ENCODE data around the gene PCGF5.

- TF ChIP-seq CTCF (IDR thresholded peaks at IDR 0.05) (no peak), EP300 (IDR thresholded peaks at IDR 0.05) (no peak), POLR2AphosphoS5 (IDR thresholded peaks at IDR 0.05) (no peak), POLR2A (IDR thresholded peaks at IDR 0.05) (no peak)
Observed at GRCh38 chr10:91317541-91317940, 97.1 kb downstream of the PCGF5 start.
